Measurements from ENCODE around the gene CAMTA1.

GRCh38 chr1:7749126-7749525, 963.9 kb downstream of the CAMTA1 start:
- no peak for TF ChIP-seq POLR2A (IDR thresholded peaks at IDR 0.05; ENCODE audit: low read length)
- TF ChIP-seq GATA1 (IDR thresholded peaks at IDR 0.05; ENCODE audit: low read depth, low read length) = no peak

Data from erythroblast (primary cell).